HCT116 (cell line): ENCODE measurements around the gene NAT9. TPM values are rescaled to one million over a fixed set of nuclear protein-coding genes. Genes with fewer than 3 reads are reported as not detected.
A peak's percentile ranks its signal among the peaks of the same experiment; 100 is the strongest.

Experiments used
- ATAC-seq: fragments of 200-7000 bp; cut with Tn5 transposase; 2 replicates; pipeline ENCODE4 v1.9.1; 2020; ENCODE audit warnings: mild to moderate bottlenecking, moderate library complexity
- BruUV-seq: library from RNA; stranded (reverse); fragments of 400-500 nt; replicated peaks from 2 replicates; lab custom pipeline; 2021; lab: Mats Ljungman, UMichigan
- CTCF ChIA-PET: fragments of 300-600 bp; sonication (Branson Sonifier 250); formaldehyde crosslinking; loops from one replicate; lab custom pipeline; 2021; ENCODE audit warnings: antibody characterized with exemption; lab: Charles Lee
- POLR2A ChIA-PET: fragments of 300-600, 350-600 bp; sonication (Branson Sonifier 250); formaldehyde crosslinking; loops from one replicate; lab custom pipeline; 2021; ENCODE audit warnings: antibody characterized with exemption; lab: Charles Lee
- RAD21 ChIA-PET, 2 experiments: fragments of 300-600 bp; sonication (Branson Sonifier 250); formaldehyde crosslinking; loops; one replicate each; lab custom pipeline; 2023; ENCODE audit warnings: low total read pairs in 2 of 2; ENCODE audit not compliant: uncharacterized antibody in 2 of 2, unreplicated experiment in 2 of 2, low non-redundant PET in 1 of 2; lab: Charles Lee
- DNase-seq: peaks from one replicate; pipeline ENCODE4 v3.0.0-alpha.2; 2010; ENCODE audit warnings: low read depth, low spot score
- H2AFZ ChIP-seq: fragments of 200-600 bp; shearing (Covaris generic), sonication (generic); 2 replicates; pipeline ENCODE4 v1.6.1; 2017; ENCODE audit warnings: low read depth, mixed run types, mixed read lengths, antibody characterized with exemption, low read length; ENCODE audit not compliant: poor library complexity, severe bottlenecking
- H3K27ac ChIP-seq: 2 replicates; pipeline ENCODE4 v1.5.1; 2012; ENCODE audit warnings: low read depth, low read length
- H3K27me3 ChIP-seq: fragments of 200-600 bp; sonication (generic); 2 replicates; pipeline ENCODE4 v1.6.1; 2016; ENCODE audit warnings: mixed run types, low read length, mixed read lengths; ENCODE audit not compliant: insufficient read depth
- H3K36me3 ChIP-seq, 2 experiments: fragments of 200-500 bp in 1 of 2; fragments of 200-600 bp in 1 of 2; sonication (Bioruptor generic) in 1 of 2; sonication (generic) in 1 of 2; 2 replicates each; pipeline versions ENCODE4 v1.5.1 to v1.6.1; 2014 to 2016; ENCODE audit warnings: low read length in 2 of 2, inconsistent platforms in 1 of 2, mixed read lengths in 1 of 2, mixed run types in 1 of 2; ENCODE audit not compliant: insufficient read depth in 2 of 2, control insufficient read depth in 1 of 2
- H3K4me1 ChIP-seq, 2 experiments: fragments of 200-600 bp in 1 of 2; sonication (generic) in 1 of 2; 2 replicates each; pipeline versions ENCODE4 v1.5.1 to v1.6.1; 2012 to 2017; ENCODE audit warnings: low read length in 2 of 2, inconsistent platforms in 1 of 2, mild to moderate bottlenecking in 1 of 2, mixed read lengths in 1 of 2, mixed run types in 1 of 2, moderate library complexity in 1 of 2; ENCODE audit not compliant: insufficient read depth in 2 of 2, control insufficient read depth in 1 of 2
- H3K4me2 ChIP-seq: fragments of 200-600 bp; sonication (generic); 2 replicates; pipeline ENCODE4 v1.6.1; 2017; ENCODE audit warnings: mixed run types, low read length, mixed read lengths
- H3K4me3 ChIP-seq, 2 experiments: fragments of 200-600 bp in 1 of 2; sonication (generic) in 1 of 2; replicated peaks in 1 of 2; 2 replicates each; pipeline ENCODE4 v1.5.1; 2011 to 2016; ENCODE audit warnings: low read length in 2 of 2, control low read depth in 1 of 2, low read depth in 1 of 2, mild to moderate bottlenecking in 1 of 2, mixed read lengths in 1 of 2, mixed run types in 1 of 2
- H3K79me2 ChIP-seq: fragments of 200-600 bp; sonication (generic); 2 replicates; pipeline ENCODE4 v1.6.1; 2017; ENCODE audit warnings: mild to moderate bottlenecking, mixed run types, low read length, moderate library complexity, mixed read lengths; ENCODE audit not compliant: insufficient read depth
- H3K9ac ChIP-seq: fragments of 200-600 bp; sonication (generic); 2 replicates; pipeline ENCODE4 v1.6.1; 2016; ENCODE audit warnings: low read length, mixed read lengths
- H3K9me2 ChIP-seq: fragments of 200-600 bp; sonication (generic), shearing (Covaris generic); 2 replicates; pipeline ENCODE4 v1.6.1; 2017; ENCODE audit warnings: mixed run types, mild to moderate bottlenecking, moderate library complexity; ENCODE audit not compliant: insufficient read depth
- H3K9me3 ChIP-seq, 2 experiments: fragments of 200-500 bp in 1 of 2; fragments of 200-600 bp in 1 of 2; sonication (Bioruptor generic) in 1 of 2; sonication (generic) in 1 of 2; 2 replicates each; pipeline ENCODE4 v1.6.1; 2014 to 2017; ENCODE audit warnings: low read length in 2 of 2, mixed read lengths in 2 of 2, inconsistent platforms in 1 of 2, low read depth in 1 of 2, mild to moderate bottlenecking in 1 of 2, mixed run types in 1 of 2, moderate library complexity in 1 of 2; ENCODE audit not compliant: control insufficient read depth in 1 of 2, insufficient read depth in 1 of 2
- H4K20me1 ChIP-seq: fragments of 200-600 bp; sonication (generic), shearing (Covaris generic); 2 replicates; pipeline ENCODE4 v1.6.1; 2017; ENCODE audit warnings: mixed run types, mild to moderate bottlenecking, moderate library complexity; ENCODE audit not compliant: insufficient read depth
- JUND ChIP-seq: IDR thresholded peaks from 2 replicates; pipeline ENCODE4 v1.6.1; 2012
- POLR2AphosphoS5 ChIP-seq: IDR thresholded peaks from 2 replicates; pipeline ENCODE4 v1.6.1; 2011; ENCODE audit warnings: mild to moderate bottlenecking, low read depth, low read length, moderate library complexity
- RAD21 ChIP-seq: IDR thresholded peaks from 2 replicates; pipeline ENCODE4 v1.6.1; 2012; ENCODE audit warnings: low read depth, mild to moderate bottlenecking
- SIN3A ChIP-seq: IDR thresholded peaks from 2 replicates; pipeline ENCODE4 v1.6.1; 2012; ENCODE audit warnings: low read depth
- YY1 ChIP-seq: IDR thresholded peaks from 2 replicates; pipeline ENCODE4 v1.6.1; 2011; ENCODE audit warnings: low read length, low read depth, moderate library complexity, mild to moderate bottlenecking; ENCODE audit not compliant: insufficient replicate concordance; ENCODE audit errors: extremely low read depth
- intact Hi-C: fragments of 100-400 bp; cut with micrococcal nuclease; formaldehyde crosslinking; loops from 2 replicates; pipeline ENCODE4 v1.10.0; 2022
- total RNA-seq: library from RNA; stranded (reverse); gene quantifications from one replicate; pipeline ENCODE4 v1.2.1, GENCODE V29; 2021; ENCODE audit not compliant: unreplicated experiment
- TF ChIP-seq, protein P1 (sequence below): IDR thresholded peaks from 2 replicates; pipeline ENCODE4 v1.6.1; 2012
- TF ChIP-seq, protein P2 (sequence below): IDR thresholded peaks from 2 replicates; pipeline ENCODE4 v1.6.1; 2012; ENCODE audit warnings: low read depth
- TF ChIP-seq, protein P3 (sequence below), 3 experiments: fragments of 200-600 bp in 1 of 3; sonication (generic) in 1 of 3; IDR thresholded peaks in 2 of 3; conservative IDR thresholded peaks in 1 of 3; 2 replicates each; pipeline ENCODE4 v1.5.1; 2012 to 2017; ENCODE audit warnings: low read depth in 2 of 3, low read length in 2 of 3, antibody characterized with exemption in 1 of 3, borderline replicate concordance in 1 of 3, control low read depth in 1 of 3, mild to moderate bottlenecking in 1 of 3, mixed read lengths in 1 of 3, mixed run types in 1 of 3, moderate library complexity in 1 of 3; ENCODE audit not compliant: insufficient read depth in 1 of 3
- TF ChIP-seq, protein P4 (sequence below): IDR thresholded peaks from 2 replicates; pipeline ENCODE4 v1.6.1; 2011; ENCODE audit warnings: mild to moderate bottlenecking, low read length, moderate library complexity; ENCODE audit not compliant: insufficient replicate concordance; ENCODE audit errors: extremely low read depth

NAT9 gene
- total RNA-seq, 1 experiment from 2014 or later, result 88.7 TPM

DNA sequence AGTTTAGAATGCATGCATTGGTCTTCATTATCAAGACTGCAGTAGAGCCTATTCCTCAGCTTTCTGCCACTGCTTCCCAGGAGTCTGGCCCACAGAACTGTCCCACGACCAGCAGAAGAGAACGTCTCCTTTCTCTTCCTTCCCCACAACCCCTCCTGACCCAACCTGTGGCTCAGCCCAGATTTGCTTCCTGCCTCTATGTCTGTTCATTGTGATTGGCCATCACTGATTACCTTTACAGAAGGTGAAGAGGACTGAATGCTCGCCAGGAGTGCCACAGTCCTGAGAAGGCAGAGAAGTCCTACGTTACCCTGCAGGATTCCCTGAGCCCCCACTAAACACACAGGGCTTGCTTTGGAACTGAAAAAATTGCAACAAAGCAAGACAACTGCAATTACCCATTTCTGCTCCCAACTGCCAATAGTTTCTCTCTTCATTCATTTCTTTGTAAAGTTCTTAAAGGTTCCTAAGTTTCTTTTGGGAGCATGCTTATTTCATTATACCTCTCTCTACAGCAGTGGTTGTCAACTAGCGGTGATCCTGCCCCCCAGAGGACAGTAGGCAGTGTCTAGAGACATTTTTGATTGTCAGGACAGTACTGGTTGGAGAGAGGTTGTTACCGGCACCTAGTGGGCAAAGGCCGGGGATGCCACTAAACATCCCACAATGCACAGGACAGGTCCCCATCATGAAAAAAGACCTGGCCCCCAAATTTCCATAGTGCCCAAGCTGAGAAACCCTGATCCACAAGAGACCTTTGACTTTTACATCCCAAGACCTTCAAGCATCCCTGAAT, 4.5 kb upstream of the NAT9 start:
- TF ChIP-seq, protein P1, sequence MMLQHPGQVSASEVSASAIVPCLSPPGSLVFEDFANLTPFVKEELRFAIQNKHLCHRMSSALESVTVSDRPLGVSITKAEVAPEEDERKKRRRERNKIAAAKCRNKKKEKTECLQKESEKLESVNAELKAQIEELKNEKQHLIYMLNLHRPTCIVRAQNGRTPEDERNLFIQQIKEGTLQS, result no peak
- TF ChIP-seq POLR2AphosphoS5, result no peak
- TF ChIP-seq JUND, result no peak
- TF ChIP-seq, protein P2, sequence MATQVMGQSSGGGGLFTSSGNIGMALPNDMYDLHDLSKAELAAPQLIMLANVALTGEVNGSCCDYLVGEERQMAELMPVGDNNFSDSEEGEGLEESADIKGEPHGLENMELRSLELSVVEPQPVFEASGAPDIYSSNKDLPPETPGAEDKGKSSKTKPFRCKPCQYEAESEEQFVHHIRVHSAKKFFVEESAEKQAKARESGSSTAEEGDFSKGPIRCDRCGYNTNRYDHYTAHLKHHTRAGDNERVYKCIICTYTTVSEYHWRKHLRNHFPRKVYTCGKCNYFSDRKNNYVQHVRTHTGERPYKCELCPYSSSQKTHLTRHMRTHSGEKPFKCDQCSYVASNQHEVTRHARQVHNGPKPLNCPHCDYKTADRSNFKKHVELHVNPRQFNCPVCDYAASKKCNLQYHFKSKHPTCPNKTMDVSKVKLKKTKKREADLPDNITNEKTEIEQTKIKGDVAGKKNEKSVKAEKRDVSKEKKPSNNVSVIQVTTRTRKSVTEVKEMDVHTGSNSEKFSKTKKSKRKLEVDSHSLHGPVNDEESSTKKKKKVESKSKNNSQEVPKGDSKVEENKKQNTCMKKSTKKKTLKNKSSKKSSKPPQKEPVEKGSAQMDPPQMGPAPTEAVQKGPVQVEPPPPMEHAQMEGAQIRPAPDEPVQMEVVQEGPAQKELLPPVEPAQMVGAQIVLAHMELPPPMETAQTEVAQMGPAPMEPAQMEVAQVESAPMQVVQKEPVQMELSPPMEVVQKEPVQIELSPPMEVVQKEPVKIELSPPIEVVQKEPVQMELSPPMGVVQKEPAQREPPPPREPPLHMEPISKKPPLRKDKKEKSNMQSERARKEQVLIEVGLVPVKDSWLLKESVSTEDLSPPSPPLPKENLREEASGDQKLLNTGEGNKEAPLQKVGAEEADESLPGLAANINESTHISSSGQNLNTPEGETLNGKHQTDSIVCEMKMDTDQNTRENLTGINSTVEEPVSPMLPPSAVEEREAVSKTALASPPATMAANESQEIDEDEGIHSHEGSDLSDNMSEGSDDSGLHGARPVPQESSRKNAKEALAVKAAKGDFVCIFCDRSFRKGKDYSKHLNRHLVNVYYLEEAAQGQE, result no peak
- TF ChIP-seq, protein P3, sequence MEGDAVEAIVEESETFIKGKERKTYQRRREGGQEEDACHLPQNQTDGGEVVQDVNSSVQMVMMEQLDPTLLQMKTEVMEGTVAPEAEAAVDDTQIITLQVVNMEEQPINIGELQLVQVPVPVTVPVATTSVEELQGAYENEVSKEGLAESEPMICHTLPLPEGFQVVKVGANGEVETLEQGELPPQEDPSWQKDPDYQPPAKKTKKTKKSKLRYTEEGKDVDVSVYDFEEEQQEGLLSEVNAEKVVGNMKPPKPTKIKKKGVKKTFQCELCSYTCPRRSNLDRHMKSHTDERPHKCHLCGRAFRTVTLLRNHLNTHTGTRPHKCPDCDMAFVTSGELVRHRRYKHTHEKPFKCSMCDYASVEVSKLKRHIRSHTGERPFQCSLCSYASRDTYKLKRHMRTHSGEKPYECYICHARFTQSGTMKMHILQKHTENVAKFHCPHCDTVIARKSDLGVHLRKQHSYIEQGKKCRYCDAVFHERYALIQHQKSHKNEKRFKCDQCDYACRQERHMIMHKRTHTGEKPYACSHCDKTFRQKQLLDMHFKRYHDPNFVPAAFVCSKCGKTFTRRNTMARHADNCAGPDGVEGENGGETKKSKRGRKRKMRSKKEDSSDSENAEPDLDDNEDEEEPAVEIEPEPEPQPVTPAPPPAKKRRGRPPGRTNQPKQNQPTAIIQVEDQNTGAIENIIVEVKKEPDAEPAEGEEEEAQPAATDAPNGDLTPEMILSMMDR (IDR thresholded peaks at IDR 0.05 in 2 of 3, conservative IDR thresholded peaks at IDR 0.05 in 1 of 3; ENCODE audit: borderline replicate concordance in 1 of 3, insufficient read depth in 1 of 3, low read depth in 2 of 3, low read length in 2 of 3), result peak; percentile 96 to 99 (median 97)
- no peak for TF ChIP-seq SIN3A
- TF ChIP-seq YY1, result peak; percentile 67
- TF ChIP-seq, protein P4, sequence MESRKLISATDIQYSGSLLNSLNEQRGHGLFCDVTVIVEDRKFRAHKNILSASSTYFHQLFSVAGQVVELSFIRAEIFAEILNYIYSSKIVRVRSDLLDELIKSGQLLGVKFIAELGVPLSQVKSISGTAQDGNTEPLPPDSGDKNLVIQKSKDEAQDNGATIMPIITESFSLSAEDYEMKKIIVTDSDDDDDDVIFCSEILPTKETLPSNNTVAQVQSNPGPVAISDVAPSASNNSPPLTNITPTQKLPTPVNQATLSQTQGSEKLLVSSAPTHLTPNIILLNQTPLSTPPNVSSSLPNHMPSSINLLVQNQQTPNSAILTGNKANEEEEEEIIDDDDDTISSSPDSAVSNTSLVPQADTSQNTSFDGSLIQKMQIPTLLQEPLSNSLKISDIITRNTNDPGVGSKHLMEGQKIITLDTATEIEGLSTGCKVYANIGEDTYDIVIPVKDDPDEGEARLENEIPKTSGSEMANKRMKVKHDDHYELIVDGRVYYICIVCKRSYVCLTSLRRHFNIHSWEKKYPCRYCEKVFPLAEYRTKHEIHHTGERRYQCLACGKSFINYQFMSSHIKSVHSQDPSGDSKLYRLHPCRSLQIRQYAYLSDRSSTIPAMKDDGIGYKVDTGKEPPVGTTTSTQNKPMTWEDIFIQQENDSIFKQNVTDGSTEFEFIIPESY, result no peak
- TF ChIP-seq RAD21, result peak; percentile 92
- no peak overlapping the region for H2AFZ ChIP-seq
- H3K4me3 ChIP-seq, result no peak overlapping the region
- no peak overlapping the region for H3K9ac ChIP-seq
- ChIA-PET CTCF (interaction anchor here (0.7 to 2.4 kb wide), 3 partner anchors 35 to 62 kb away, joined by 4 to 17 read pairs (median 4); no protein-coding TSS in a partner anchor), POLR2A (no interaction called here), RAD21 (no interaction called here)
- DNase-seq, result peak; percentile 61
- peaks cover 6 to 9% of the 10 kb centered on the region in 2 experiments for H3K4me1 ChIP-seq
- no peaks in the 10 kb centered on the region for H3K9me2 ChIP-seq
- H3K27ac ChIP-seq, result no peak overlapping the region
- H3K36me3 ChIP-seq, result no peaks in the 10 kb centered on the region; a peak in 2 of 4 replicates
- H3K4me2 ChIP-seq, result no peak overlapping the region
- BruUV-seq, result no TSS peak
- no peaks in the 10 kb centered on the region for H3K27me3 ChIP-seq
- H4K20me1 ChIP-seq, result no peaks in the 10 kb centered on the region
- ATAC-seq, result peak; percentile 82
- no peaks in the 10 kb centered on the region for H3K9me3 ChIP-seq
- H3K79me2 ChIP-seq, result peaks cover 23% of the 10 kb centered on the region
- intact Hi-C loops, result loop anchor here (1.0 kb wide), 1 partner anchor 36 kb away; no protein-coding TSS in a partner anchor
